ENCODE measurements around the gene SCN1A. TPM values are rescaled to one million over a fixed set of nuclear protein-coding genes. Genes with fewer than 3 reads are reported as not detected.
"Not testable (repeated sequence)": the region's sequence is repeated elsewhere in the genome, so short reads cannot be mapped to it uniquely, and the experiment has no call there.

The SCN1A gene
- total RNA-seq, 1 donor from 2014 or later = not detected

- Mint-ChIP-seq H3K27ac (no peak overlapping the region), H3K9me3 (peaks cover 3% of the 10 kb centered on the region), H3K36me3 (ENCODE audit: low read depth) (no peaks in the 10 kb centered on the region), H3K27me3 (no peaks in the 10 kb centered on the region), H3K4me3 (no peak overlapping the region), H3K4me1 (no peaks in the 10 kb centered on the region)
- TF ChIP-seq CTCF (IDR thresholded peaks at IDR 0.05) = no peak
- no peak for ATAC-seq (ENCODE audit: low read depth)
- no peak for DNase-seq
- CTCF ChIA-PET = interaction anchor here (1.1 kb wide), 1 partner anchor 10 kb away, joined by 4 read pairs; no protein-coding TSS in a partner anchor
- POLR2A ChIA-PET = no interaction called here
- intact Hi-C loops (cut with micrococcal nuclease) = no loop called here
Measured at GRCh38 chr2:166140932-166141331, 13.1 kb upstream of the SCN1A start.

GRCh38 chr2:166140475-166140874 is 12.7 kb upstream of the SCN1A start:
- POLR2A ChIA-PET = no interaction called here
- Mint-ChIP-seq H3K4me3 (no peak overlapping the region), H3K27ac (no peak overlapping the region), H3K4me1 (no peaks in the 10 kb centered on the region), H3K36me3 (ENCODE audit: low read depth) (no peaks in the 10 kb centered on the region), H3K9me3 (peaks cover 3% of the 10 kb centered on the region), H3K27me3 (no peaks in the 10 kb centered on the region)
- CTCF ChIA-PET = interaction anchor here (1.1 kb wide), 1 partner anchor 9 kb away, joined by 4 read pairs; no protein-coding TSS in a partner anchor
- intact Hi-C loops (cut with micrococcal nuclease) = no loop called here
- DNase-seq (no peak), ATAC-seq (ENCODE audit: low read depth) (no peak)
- TF ChIP-seq CTCF (IDR thresholded peaks at IDR 0.05) = no peak

- CTCF ChIA-PET = interaction anchor here (1.1 kb wide), 1 partner anchor 8 kb away, joined by 4 read pairs; no protein-coding TSS in a partner anchor
- H3K27ac Mint-ChIP-seq; intact Hi-C loops (cut with micrococcal nuclease); H3K27me3 Mint-ChIP-seq; H3K36me3 Mint-ChIP-seq (ENCODE audit: low read depth); DNase-seq; ATAC-seq (ENCODE audit: low read depth); H3K9me3 Mint-ChIP-seq; H3K4me1 Mint-ChIP-seq; H3K4me3 Mint-ChIP-seq; POLR2A ChIA-PET: not testable (repeated sequence)
Measured at GRCh38 chr2:166139479-166139878, 11.7 kb upstream of the SCN1A start.

GRCh38 chr2:166138667-166139066 is 10.8 kb upstream of the SCN1A start:
- Mint-ChIP-seq H3K4me1 (no peaks in the 10 kb centered on the region), H3K4me3 (no peak overlapping the region), H3K27ac (no peak overlapping the region), H3K27me3 (no peaks in the 10 kb centered on the region), H3K9me3 (peaks cover 3% of the 10 kb centered on the region), H3K36me3 (ENCODE audit: low read depth) (no peaks in the 10 kb centered on the region)
- DNase-seq (no peak), ATAC-seq (ENCODE audit: low read depth) (no peak)
- no peak for TF ChIP-seq CTCF (IDR thresholded peaks at IDR 0.05)
- CTCF ChIA-PET = interaction anchor here (0.9 kb wide), 1 partner anchor 10 kb away, joined by 4 read pairs; no protein-coding TSS in a partner anchor
- intact Hi-C loops (cut with micrococcal nuclease) = no loop called here
- POLR2A ChIA-PET = no interaction called here

- no peak for TF ChIP-seq CTCF (IDR thresholded peaks at IDR 0.05)
- intact Hi-C loops (cut with micrococcal nuclease) = no loop called here
- ATAC-seq (ENCODE audit: low read depth) (no peak), DNase-seq (no peak)
- Mint-ChIP-seq H3K27ac (no peak overlapping the region), H3K9me3 (peaks cover 3% of the 10 kb centered on the region), H3K36me3 (ENCODE audit: low read depth) (no peaks in the 10 kb centered on the region), H3K4me3 (no peak overlapping the region), H3K4me1 (no peaks in the 10 kb centered on the region), H3K27me3 (no peaks in the 10 kb centered on the region)
- ChIA-PET POLR2A (no interaction called here), CTCF (interaction anchor here (0.9 kb wide), 1 partner anchor 10 kb away, joined by 4 read pairs; no protein-coding TSS in a partner anchor)
Measured at GRCh38 chr2:166138144-166138543, 10.3 kb upstream of the SCN1A start.

GRCh38 chr2:166137331-166137730 is 9.5 kb upstream of the SCN1A start:
- intact Hi-C loops (cut with micrococcal nuclease) = no loop called here
- no peak for DNase-seq
- Mint-ChIP-seq H3K36me3 (ENCODE audit: low read depth) (no peaks in the 10 kb centered on the region), H3K4me3 (no peak overlapping the region), H3K4me1 (no peaks in the 10 kb centered on the region), H3K27me3 (no peaks in the 10 kb centered on the region), H3K27ac (no peak overlapping the region), H3K9me3 (peaks cover 3% of the 10 kb centered on the region)
- ChIA-PET CTCF (no interaction called here), POLR2A (no interaction called here)
- TF ChIP-seq CTCF (IDR thresholded peaks at IDR 0.05) = no peak
- ATAC-seq (ENCODE audit: low read depth) = no peak

Data from activated B cell treated with CpG ODN at 0.5 μM for 24 hours (primary cell).